Ammon's horn (tissue), 1 donor: ENCODE data around the gene PSPH.
"Not testable (repeated sequence)": the region's sequence is repeated elsewhere in the genome, so short reads cannot be mapped to it uniquely, and the experiment has no call there.

Source experiments
- DNase-seq: peaks from one replicate; pipeline ENCODE4 v3.0.0-alpha.2; 2016; ENCODE audit warnings: low spot score

PSPH gene

GRCh38 chr7:56051339-56052191, at the start of gene PSPH, which contains the start of gene CCT6A:
PSPH (minus strand) TSS chr7:56051444; CDS start chr7:56021212, 30,232 bp downstream.
CCT6A (plus strand) TSS chr7:56051765; CDS start chr7:56051849, 84 bp downstream.
- DNase-seq, result peak; percentile 99

- DNase-seq, result no peak
These were observed 48.4 kb upstream of the PSPH start for GRCh38 chr7:56099653-56100052.

GRCh38 chr7:56098187-56099008, 47.2 kb upstream of the PSPH start:
- DNase-seq, result not testable (repeated sequence)

DNA sequence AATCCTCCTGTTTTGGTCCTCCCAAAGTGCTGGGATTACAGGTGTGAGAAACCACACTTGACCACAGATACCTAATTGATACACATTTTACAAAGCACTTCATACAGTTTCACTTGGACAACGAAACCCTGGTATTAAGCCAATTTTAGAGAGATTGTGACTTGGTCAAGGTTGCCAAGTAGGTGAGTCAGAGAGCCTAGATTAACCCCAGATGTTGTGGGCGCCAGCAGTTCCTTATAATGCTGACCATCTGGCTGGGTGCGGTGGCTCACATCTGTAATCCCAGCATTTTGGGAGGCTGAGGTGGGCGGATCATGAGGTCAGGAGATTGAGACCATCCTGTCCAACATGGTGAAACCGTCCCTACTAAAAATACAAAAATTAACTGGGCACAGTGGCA, 46.5 kb upstream of the PSPH start:
- no peak for DNase-seq

DNA sequence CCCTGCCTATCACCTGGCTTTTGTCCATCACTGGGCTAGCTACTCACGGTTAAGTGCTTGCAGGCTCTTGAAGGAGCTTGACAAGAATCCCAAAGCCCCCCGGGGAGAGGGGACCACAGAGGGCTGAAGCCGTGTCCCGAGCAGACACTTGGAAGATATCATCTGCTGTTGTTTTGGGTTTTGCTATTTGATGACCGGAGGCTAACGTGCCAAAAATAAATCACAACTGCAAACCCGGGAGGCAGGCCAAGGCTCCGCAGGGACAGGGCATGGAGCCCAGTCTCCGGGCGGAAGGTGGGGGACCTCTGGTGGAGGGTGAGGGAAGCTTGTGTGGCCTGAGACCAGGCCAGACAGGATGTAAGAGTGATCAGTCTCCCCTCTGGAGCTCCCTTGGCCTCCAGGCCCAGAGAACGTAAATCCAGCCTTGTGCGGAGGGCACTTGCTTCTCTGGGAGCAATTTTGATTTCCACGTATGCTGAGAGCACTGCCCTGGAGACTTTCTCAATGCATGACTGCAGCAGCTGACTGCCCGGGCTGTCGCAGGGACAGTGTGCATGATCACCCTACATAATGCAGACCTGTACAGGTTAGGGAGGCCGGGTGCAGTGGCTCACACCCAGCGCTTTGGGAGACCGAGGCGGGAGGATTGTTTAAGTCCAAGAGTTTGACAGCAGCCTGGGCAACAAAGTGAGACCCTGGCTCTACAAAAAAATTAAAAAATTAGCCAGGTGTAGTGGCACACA, 41.7 kb upstream of the PSPH start, which contains the start of gene PHKG1:
TSS of gene PHKG1 (minus strand) at position 164 of the 743 bp plus-strand sequence. CDS start 4,011 bp downstream, outside the sequence.
- DNase-seq, result peak; percentile 87

DNA sequence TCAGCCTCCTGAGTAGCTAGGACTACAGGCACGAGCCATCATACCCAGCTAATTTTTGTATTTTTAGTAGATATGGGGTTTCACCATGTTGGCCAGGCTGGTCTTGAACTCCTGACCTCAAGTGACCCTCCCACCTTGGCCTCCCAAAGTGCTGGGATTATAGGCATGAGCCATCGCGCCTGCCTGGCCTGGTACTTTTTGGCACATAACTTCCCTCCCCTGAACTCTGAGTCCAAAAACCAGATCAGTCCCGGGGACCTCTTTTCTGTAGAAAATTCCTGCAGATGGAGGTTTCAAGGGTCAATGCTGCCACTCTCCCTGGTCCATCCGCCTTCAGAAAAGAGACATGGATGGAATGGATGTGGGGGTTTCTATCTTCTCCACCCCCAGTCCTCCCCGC, 41.1 kb upstream of the PSPH start:
- not testable (repeated sequence) for DNase-seq

GRCh38 chr7:56091591-56091990, 40.3 kb upstream of the PSPH start:
- peak; percentile 66 for DNase-seq

DNA sequence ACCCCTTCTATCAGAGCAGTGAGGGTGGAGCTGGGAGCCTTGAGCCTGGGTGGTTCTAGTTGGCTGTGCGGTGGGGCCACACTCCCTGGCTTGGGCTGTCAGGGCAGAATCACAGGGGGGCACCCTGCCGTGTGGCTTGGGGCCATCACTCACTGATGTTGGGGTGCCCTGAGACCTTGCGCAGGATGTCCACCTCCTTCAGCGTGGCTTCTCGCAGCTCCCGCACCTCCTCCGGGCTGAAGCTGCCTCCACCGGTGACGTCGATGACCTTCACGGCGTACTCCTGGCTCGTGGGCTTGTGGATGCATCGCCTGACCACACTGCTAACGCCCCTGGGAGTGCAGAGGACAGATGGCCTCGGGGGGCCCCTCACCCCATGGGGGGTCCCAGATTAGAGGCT, 36.2 kb upstream of the PSPH start:
- DNase-seq, result no peak

DNA sequence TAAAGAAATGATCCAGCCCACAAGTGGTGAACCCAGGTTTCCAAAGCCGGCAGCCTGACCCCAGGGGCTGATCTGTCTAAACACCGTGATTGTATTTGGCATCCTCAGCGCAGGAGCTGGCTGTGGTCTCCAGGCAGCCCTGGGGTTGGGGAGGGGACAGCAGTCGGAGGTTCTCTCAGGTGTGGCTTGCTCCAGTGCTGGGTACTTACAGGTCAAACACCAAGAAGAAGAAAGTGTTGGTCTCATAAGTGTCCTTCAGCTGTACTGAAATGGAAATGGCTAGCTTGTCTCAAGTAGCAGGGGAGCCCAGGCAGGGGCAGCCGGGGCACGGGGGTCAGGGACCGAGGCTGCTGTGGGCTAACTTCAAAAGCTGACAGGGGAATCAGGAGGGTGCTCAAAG, 35.5 kb upstream of the PSPH start:
- no peak for DNase-seq

- DNase-seq, result peak; percentile 77
These were observed 32.0 kb upstream of the PSPH start for GRCh38 chr7:56083150-56083785.

- DNase-seq, result no peak
These were observed 30.5 kb upstream of the PSPH start for GRCh38 chr7:56081626-56082340.

- not testable (repeated sequence) for DNase-seq
These were observed 29.6 kb upstream of the PSPH start for GRCh38 chr7:56080726-56081435.

GRCh38 chr7:56079450-56080185, 28.4 kb upstream of the PSPH start:
- peak; percentile 95 for DNase-seq

- no peak for DNase-seq
These were observed 27.0 kb upstream of the PSPH start for GRCh38 chr7:56078196-56078595.

DNA sequence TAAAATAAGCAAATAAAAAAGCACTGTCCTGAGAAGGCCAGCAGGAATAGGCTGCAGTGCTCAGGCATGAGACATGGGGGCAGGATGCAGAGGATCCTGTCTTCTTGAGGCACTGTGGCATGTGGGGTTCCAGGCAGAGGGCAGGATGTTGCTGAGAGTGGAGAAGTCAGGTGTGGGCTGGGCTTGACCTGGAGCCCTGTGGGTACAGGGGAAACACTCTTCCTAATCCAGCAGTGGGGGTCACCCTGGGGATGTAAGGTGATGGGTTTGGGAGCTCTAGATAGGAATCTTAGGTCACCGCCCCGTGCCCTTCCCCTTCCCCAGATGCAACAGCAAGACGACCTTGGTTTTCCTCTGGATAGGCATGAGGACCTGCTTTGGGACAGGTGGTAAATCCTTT, 26.4 kb upstream of the PSPH start:
- no peak for DNase-seq

- DNase-seq, result peak; percentile 72
These were observed 23.1 kb upstream of the PSPH start for GRCh38 chr7:56074371-56074791.

GRCh38 chr7:56066376-56066775, 15.1 kb upstream of the PSPH start:
- not testable (repeated sequence) for DNase-seq

GRCh38 chr7:56063882-56064625, 12.8 kb upstream of the PSPH start, which contains the start of gene SUMF2:
SUMF2 (plus strand) TSS chr7:56064286; CDS start chr7:56064312, 26 bp downstream.
- peak; percentile 96 for DNase-seq

- no peak for DNase-seq
These were observed 12.2 kb upstream of the PSPH start for GRCh38 chr7:56063500-56063881.
